ENCODE data around the gene COG5.

DNA sequence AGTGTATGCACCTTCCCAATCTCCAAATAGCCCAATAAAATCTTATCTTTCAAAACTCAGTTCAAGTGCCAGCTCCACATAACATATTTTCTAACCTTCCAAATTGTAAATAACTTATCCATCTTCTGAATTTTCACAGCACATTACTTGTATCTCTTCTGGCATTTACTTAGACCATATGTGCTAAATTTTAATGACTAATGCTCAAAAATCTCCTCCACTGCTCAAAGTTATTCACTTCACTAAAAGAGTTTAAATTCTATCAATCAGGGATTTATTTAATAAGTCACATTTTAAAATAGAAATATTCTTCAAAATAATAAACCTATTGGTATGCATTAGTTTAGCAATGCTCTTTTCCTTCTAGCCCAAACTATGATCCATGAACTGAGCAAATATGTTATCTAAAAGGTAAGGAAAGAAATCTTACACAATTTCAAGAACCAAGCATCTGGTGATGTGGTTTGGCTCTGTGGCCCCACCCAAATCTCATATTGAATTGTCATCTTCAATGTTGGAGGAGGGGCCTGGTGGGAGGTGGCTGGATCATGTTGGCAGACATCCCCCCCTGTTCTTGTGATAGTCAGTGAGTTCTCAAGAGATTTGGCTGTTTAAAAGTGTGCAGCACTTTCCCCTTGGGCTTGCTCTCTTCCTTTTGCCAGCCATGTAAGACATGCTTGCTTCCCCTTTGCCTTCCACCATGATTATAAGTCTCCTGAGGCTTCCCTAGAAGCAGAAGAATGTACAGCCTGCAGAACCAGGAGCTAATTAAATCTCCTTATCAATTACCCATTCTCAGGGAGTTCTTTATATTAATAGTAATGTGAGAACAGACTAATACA lies 121.9 kb downstream of the COG5 start:
- TF ChIP-seq TCF12 (IDR thresholded peaks at IDR 0.05; ENCODE audit: low read depth, low read length) = no peak
- TF ChIP-seq POLR2AphosphoS5 (IDR thresholded peaks at IDR 0.05; ENCODE audit: low read depth, low read length) = no peak
- TF ChIP-seq NRF1 (IDR thresholded peaks at IDR 0.05; ENCODE audit: low read depth, low read length) = no peak
- TF ChIP-seq, protein P1, sequence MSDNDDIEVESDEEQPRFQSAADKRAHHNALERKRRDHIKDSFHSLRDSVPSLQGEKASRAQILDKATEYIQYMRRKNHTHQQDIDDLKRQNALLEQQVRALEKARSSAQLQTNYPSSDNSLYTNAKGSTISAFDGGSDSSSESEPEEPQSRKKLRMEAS (IDR thresholded peaks at IDR 0.05) = no peak
- TF ChIP-seq, protein P2, sequence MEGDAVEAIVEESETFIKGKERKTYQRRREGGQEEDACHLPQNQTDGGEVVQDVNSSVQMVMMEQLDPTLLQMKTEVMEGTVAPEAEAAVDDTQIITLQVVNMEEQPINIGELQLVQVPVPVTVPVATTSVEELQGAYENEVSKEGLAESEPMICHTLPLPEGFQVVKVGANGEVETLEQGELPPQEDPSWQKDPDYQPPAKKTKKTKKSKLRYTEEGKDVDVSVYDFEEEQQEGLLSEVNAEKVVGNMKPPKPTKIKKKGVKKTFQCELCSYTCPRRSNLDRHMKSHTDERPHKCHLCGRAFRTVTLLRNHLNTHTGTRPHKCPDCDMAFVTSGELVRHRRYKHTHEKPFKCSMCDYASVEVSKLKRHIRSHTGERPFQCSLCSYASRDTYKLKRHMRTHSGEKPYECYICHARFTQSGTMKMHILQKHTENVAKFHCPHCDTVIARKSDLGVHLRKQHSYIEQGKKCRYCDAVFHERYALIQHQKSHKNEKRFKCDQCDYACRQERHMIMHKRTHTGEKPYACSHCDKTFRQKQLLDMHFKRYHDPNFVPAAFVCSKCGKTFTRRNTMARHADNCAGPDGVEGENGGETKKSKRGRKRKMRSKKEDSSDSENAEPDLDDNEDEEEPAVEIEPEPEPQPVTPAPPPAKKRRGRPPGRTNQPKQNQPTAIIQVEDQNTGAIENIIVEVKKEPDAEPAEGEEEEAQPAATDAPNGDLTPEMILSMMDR (IDR thresholded peaks at IDR 0.05; ENCODE audit: control extremely low read depth in 1 of 3, insufficient read depth in 1 of 3, low read depth in 1 of 3, low read length in 3 of 3) = no peak
- no peak for TF ChIP-seq TAF1 (IDR thresholded peaks at IDR 0.05; ENCODE audit: low read depth, low read length)
- TF ChIP-seq GABPA (IDR thresholded peaks at IDR 0.05; ENCODE audit: borderline replicate concordance, insufficient read depth, low read length) = no peak
- no peak for TF ChIP-seq EP300 (IDR thresholded peaks at IDR 0.05; ENCODE audit: borderline replicate concordance in 1 of 2, low read depth in 2 of 2, low read length in 2 of 2)
- no peak for TF ChIP-seq SIX5 (IDR thresholded peaks at IDR 0.05; ENCODE audit: low read depth, low read length)
- no peak for TF ChIP-seq RXRA (IDR thresholded peaks at IDR 0.05; ENCODE audit: insufficient read depth, low read depth, low read length)
- TF ChIP-seq CEBPB (IDR thresholded peaks at IDR 0.05; ENCODE audit: low read depth, low read length) = no peak
- TF ChIP-seq, protein P3, sequence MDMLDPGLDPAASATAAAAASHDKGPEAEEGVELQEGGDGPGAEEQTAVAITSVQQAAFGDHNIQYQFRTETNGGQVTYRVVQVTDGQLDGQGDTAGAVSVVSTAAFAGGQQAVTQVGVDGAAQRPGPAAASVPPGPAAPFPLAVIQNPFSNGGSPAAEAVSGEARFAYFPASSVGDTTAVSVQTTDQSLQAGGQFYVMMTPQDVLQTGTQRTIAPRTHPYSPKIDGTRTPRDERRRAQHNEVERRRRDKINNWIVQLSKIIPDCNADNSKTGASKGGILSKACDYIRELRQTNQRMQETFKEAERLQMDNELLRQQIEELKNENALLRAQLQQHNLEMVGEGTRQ (IDR thresholded peaks at IDR 0.05; ENCODE audit: low read length) = no peak
